Transverse colon (tissue), 4 donors: Measurements from ENCODE around the gene PTPRN2.

Source experiments
- POLR2AphosphoS5 ChIP-seq, 3 donors: sonication (generic); formaldehyde crosslinking; IDR thresholded peaks; one replicate each; pipeline ENCODE4 v1.6.1; 2016; ENCODE audit warnings: antibody characterized with exemption in 3 of 3
- TF ChIP-seq, protein P1 (sequence below), 5 experiments: fragments of 200-600 bp in 3 of 5; fragments of 450-650 bp in 2 of 5; sonication (generic) in 3 of 5; IDR thresholded peaks; 1 replicate in 2 of 5; 2 replicates in 3 of 5; pipeline ENCODE4 v1.5.1; 2016 to 2017; ENCODE audit warnings: antibody characterized with exemption in 5 of 5, inconsistent platforms in 3 of 5, mild to moderate bottlenecking in 2 of 5, moderate library complexity in 1 of 5

DNA sequence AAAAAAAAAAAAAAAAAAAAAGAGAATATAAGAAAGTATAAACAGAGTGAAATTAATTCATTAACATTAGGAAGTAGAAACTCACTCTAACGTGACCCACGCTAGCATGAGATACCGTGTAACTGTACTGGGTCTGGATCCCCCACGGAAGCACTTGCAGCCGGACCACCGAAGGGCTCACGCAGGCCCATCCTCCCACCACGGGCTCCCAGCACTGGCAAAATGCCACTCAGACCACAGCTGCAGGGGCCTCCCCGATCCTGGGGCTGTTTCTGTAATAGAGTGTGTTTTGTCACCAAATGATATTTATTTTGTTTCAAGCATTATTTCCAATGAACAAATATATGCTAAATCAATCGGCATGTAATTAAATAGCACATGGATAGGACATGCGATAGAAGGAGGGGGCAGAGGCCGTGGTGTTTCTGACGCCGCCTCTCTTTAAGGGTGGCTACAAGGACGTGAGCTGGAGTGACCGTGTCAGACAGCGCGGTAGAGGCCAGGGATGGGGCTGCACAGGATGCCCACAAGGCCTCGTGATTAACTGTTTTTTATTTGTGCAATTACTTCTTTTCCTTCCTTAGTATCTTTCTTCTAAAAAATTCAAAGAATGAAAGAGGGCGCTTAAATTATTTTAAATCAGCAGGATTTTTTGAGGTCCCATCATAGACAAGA lies 568.5 kb downstream of the PTPRN2 start:
- TF ChIP-seq, protein P1, sequence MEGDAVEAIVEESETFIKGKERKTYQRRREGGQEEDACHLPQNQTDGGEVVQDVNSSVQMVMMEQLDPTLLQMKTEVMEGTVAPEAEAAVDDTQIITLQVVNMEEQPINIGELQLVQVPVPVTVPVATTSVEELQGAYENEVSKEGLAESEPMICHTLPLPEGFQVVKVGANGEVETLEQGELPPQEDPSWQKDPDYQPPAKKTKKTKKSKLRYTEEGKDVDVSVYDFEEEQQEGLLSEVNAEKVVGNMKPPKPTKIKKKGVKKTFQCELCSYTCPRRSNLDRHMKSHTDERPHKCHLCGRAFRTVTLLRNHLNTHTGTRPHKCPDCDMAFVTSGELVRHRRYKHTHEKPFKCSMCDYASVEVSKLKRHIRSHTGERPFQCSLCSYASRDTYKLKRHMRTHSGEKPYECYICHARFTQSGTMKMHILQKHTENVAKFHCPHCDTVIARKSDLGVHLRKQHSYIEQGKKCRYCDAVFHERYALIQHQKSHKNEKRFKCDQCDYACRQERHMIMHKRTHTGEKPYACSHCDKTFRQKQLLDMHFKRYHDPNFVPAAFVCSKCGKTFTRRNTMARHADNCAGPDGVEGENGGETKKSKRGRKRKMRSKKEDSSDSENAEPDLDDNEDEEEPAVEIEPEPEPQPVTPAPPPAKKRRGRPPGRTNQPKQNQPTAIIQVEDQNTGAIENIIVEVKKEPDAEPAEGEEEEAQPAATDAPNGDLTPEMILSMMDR (IDR thresholded peaks at IDR 0.05), result no peak
- no peak for TF ChIP-seq POLR2AphosphoS5 (IDR thresholded peaks at IDR 0.05)
